Smooth muscle cell (in vitro differentiated cells): ENCODE results near the gene CTBP2. TPM values are rescaled to one million over a fixed set of nuclear protein-coding genes. Genes with fewer than 3 reads are reported as not detected.

Source experiments
- DNase-seq: peaks from one replicate; lab custom pipeline; 2025; ENCODE audit not compliant: unreplicated experiment; lab: John Stamatoyannopoulos, UW
- H2AFZ ChIP-seq: fragments of 200-600 bp; sonication (generic); 2 replicates; pipeline ENCODE4 v1.6.0; 2016; ENCODE audit warnings: antibody characterized with exemption, low read depth, mild to moderate bottlenecking
- H3F3A ChIP-seq: fragments of 200-600 bp; sonication (generic); 2 replicates; pipeline ENCODE4 v1.6.0; 2017; ENCODE audit warnings: antibody characterized with exemption, low read depth
- H3K27ac ChIP-seq: fragments of 200-600 bp; sonication (generic); 2 replicates; pipeline ENCODE4 v1.5.1; 2016; ENCODE audit warnings: low read depth, mild to moderate bottlenecking
- H3K27me3 ChIP-seq: fragments of 200-600 bp; sonication (generic); 2 replicates; pipeline ENCODE4 v1.6.1; 2016; ENCODE audit warnings: low read depth, mild to moderate bottlenecking
- H3K36me3 ChIP-seq: fragments of 200-600 bp; sonication (generic); 2 replicates; pipeline ENCODE4 v1.5.1; 2016; ENCODE audit warnings: low read depth
- H3K4me1 ChIP-seq: fragments of 200-600 bp; sonication (generic); 2 replicates; pipeline ENCODE4 v1.5.1; 2016; ENCODE audit warnings: low read depth
- H3K4me2 ChIP-seq: fragments of 200-600 bp; sonication (generic); 2 replicates; pipeline ENCODE4 v1.6.0; 2016; ENCODE audit warnings: mild to moderate bottlenecking
- H3K4me3 ChIP-seq: fragments of 200-600 bp; sonication (generic); 2 replicates; pipeline ENCODE4 v1.5.1; 2016; ENCODE audit warnings: mild to moderate bottlenecking
- H3K79me2 ChIP-seq: fragments of 200-600 bp; sonication (generic); 2 replicates; pipeline ENCODE4 v1.6.0; 2016; ENCODE audit warnings: low read depth, mild to moderate bottlenecking
- H3K9ac ChIP-seq: fragments of 200-600 bp; sonication (generic); 2 replicates; pipeline ENCODE4 v1.6.0; 2016; ENCODE audit warnings: low read depth
- H3K9me3 ChIP-seq: fragments of 200-600 bp; sonication (generic); replicated peaks from 2 replicates; pipeline ENCODE4 v1.5.1; 2016; ENCODE audit warnings: low read depth
- H4K20me1 ChIP-seq: fragments of 200-600 bp; sonication (generic); 2 replicates; pipeline ENCODE4 v1.6.0; 2016; ENCODE audit warnings: low read depth
- WGBS: methylation state at CpG from one replicate; pipeline ENCODE4 v1.1.7; 2016; ENCODE audit warnings: low lambda C conversion rate; 5-methylcytosine and 5-hydroxymethylcytosine counted together
- polyA plus RNA-seq: library from polyadenylated mRNA; unstranded; fragments of >200 nt; fragmentation: Nextera tagmentation; extraction: Ambion mirVana; gene quantifications from 2 replicates; pipeline ENCODE4 v1.2.1, GENCODE V29; 2016
- total RNA-seq: library from RNA; depleted of rRNA; stranded (reverse); fragments of >200 nt; gene quantifications from 2 replicates; pipeline ENCODE4 v1.2.3, GENCODE V29; 2014
- TF ChIP-seq, protein P1 (sequence below): fragments of 200-600 bp; sonication (generic); IDR thresholded peaks from 2 replicates; pipeline ENCODE4 v1.5.1; 2017; ENCODE audit warnings: borderline replicate concordance, mild to moderate bottlenecking, antibody characterized with exemption; ENCODE audit not compliant: insufficient read depth, poor library complexity, severe bottlenecking

CTBP2 gene
- total and polyA plus RNA-seq, 2 experiments from 2014 or later, result 49.9 to 69.5 TPM

DNA sequence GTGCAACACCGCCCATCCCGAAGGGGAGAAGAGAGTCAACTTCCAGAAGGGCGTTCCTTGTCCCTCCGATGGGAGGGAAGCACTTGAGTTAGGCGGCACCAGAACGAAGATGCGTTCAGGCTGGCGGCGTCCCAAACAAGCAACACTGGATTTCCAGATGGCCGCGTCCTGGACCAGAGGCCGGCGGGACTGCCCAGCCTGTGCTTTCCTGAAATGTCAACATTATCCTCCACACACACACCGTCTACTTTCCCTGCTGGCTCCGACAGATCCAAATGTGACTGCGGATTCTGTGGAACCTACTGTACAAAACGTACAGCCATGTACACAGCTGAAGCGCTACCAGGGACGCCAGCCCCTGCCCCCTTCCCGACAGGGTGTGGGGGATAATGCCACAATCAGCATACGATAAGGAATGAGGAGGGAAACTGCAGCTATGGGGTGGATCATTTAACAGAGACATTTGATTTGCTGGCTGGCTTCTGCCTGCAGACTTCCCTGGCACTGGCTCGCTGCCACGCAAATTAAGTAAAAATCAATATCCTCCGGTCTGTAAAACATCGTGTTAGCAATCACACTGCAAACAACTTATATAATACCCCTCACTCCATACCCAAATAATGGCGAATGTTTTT lies 136.4 kb downstream of the CTBP2 start:
- TF ChIP-seq, protein P1, sequence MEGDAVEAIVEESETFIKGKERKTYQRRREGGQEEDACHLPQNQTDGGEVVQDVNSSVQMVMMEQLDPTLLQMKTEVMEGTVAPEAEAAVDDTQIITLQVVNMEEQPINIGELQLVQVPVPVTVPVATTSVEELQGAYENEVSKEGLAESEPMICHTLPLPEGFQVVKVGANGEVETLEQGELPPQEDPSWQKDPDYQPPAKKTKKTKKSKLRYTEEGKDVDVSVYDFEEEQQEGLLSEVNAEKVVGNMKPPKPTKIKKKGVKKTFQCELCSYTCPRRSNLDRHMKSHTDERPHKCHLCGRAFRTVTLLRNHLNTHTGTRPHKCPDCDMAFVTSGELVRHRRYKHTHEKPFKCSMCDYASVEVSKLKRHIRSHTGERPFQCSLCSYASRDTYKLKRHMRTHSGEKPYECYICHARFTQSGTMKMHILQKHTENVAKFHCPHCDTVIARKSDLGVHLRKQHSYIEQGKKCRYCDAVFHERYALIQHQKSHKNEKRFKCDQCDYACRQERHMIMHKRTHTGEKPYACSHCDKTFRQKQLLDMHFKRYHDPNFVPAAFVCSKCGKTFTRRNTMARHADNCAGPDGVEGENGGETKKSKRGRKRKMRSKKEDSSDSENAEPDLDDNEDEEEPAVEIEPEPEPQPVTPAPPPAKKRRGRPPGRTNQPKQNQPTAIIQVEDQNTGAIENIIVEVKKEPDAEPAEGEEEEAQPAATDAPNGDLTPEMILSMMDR, result no peak
- Histone ChIP-seq H3K9ac (no peak overlapping the region), H3K79me2 (peaks cover 61% of the 10 kb centered on the region), H3K4me2 (no peak overlapping the region), H3K4me1 (peaks cover 10% of the 10 kb centered on the region), H2AFZ (no peak overlapping the region), H3K36me3 (no peaks in the 10 kb centered on the region), H3K4me3 (no peak overlapping the region), H3K9me3 (no peaks in the 10 kb centered on the region), H3F3A (no peaks in the 10 kb centered on the region), H3K27me3 (no peaks in the 10 kb centered on the region), H3K27ac (no peak overlapping the region), H4K20me1 (peaks cover 100% of the 10 kb centered on the region)
- DNase-seq, result no peak
- 91% methylated on average over 26 of the region's 26 CpGs for WGBS

DNA sequence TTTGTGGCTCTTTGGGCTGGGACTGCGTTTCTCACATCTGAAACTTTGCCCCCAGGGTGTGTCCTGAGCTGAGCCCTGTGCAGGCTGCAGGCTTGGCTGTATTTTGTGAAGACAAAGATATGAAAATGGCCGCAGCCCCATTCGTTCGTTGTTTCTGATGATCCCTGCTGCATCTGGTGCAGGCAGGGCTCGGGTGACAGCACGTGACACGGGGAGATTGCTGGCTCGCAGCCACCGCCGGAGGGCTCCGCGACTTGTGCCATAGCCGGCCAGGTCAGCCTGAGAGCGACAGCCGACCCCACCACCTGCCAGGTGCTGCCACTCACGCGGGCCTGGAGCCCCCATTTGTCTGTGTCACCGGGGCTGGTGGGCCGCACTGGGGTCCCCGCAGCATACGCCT lies 137.1 kb downstream of the CTBP2 start:
- DNase-seq, result no peak
- TF ChIP-seq, protein P1, result no peak
- Histone ChIP-seq H3K9ac (no peak overlapping the region), H3K27ac (no peak overlapping the region), H3K4me1 (peaks cover 3% of the 10 kb centered on the region), H2AFZ (no peak overlapping the region), H3K36me3 (no peaks in the 10 kb centered on the region), H3K27me3 (no peaks in the 10 kb centered on the region), H4K20me1 (peaks cover 100% of the 10 kb centered on the region), H3K4me2 (no peak overlapping the region), H3K4me3 (no peak overlapping the region), H3K9me3 (no peaks in the 10 kb centered on the region), H3K79me2 (peaks cover 68% of the 10 kb centered on the region), H3F3A (no peaks in the 10 kb centered on the region)
- WGBS, result 96% methylated on average over 21 of the region's 21 CpGs

DNA sequence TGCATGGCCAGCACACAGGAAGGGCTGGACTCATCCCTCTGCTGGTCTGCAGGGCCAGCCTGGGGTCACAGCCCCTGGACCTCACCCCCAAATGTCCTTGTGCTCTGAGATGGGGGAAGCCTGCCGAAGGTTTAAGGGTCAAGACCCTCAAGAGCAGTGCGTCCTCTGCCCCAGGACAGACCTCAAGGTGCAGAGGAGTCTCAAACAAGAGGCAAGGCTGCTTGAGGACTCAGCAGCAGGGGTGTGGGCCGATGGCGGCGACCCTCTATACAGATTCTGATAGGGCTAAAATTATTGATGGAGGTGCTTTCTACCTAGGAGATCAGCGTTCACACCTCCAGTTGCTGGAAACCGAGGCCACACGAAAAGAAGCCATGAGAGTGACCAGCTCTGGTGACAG lies 137.7 kb downstream of the CTBP2 start:
- H3K27me3 ChIP-seq, result no peaks in the 10 kb centered on the region
- no peaks in the 10 kb centered on the region for H3K4me1 ChIP-seq
- no peak overlapping the region for H3K4me2 ChIP-seq
- no peaks in the 10 kb centered on the region for H3K9me3 ChIP-seq
- no peaks in the 10 kb centered on the region for H3F3A ChIP-seq
- TF ChIP-seq, protein P1, result no peak
- no peak for DNase-seq
- no peak overlapping the region for H3K27ac ChIP-seq
- no peak overlapping the region for H3K4me3 ChIP-seq
- no peak overlapping the region for H2AFZ ChIP-seq
- no peak overlapping the region for H3K9ac ChIP-seq
- H3K79me2 ChIP-seq, result peaks cover 73% of the 10 kb centered on the region
- peaks cover 100% of the 10 kb centered on the region for H4K20me1 ChIP-seq
- WGBS, result 96% methylated on average over 8 of the region's 8 CpGs
- no peaks in the 10 kb centered on the region for H3K36me3 ChIP-seq
